CD4-positive, alpha-beta T cell (primary cell): Measurements from ENCODE around the gene FAM78A. TPM values are rescaled to one million over a fixed set of nuclear protein-coding genes. Genes with fewer than 3 reads are reported as not detected.

Experiments
- ATAC-seq: fragments of 200-7000 bp; cut with Tn5 transposase; one replicate; pipeline ENCODE4 v1.10.0; 2022; ENCODE audit warnings: mild to moderate bottlenecking; ENCODE audit not compliant: poor library complexity
- CTCF ChIA-PET: fragments of 350-600 bp; sonication (Branson Sonifier 250); formaldehyde crosslinking; loops from one replicate; lab custom pipeline; 2021; ENCODE audit warnings: antibody characterized with exemption, inconsistent platforms; lab: Charles Lee
- POLR2A ChIA-PET: fragments of 350-600 bp; sonication (Branson Sonifier 250); formaldehyde crosslinking; loops from one replicate; lab custom pipeline; 2021; ENCODE audit warnings: antibody characterized with exemption, inconsistent platforms; lab: Charles Lee
- DNase-seq, 14 experiments: peaks; one replicate each; pipeline ENCODE4 v3.0.0-alpha.2; 2013 to 2020; ENCODE audit warnings: mixed read lengths in 2 of 14
- H3K27ac ChIP-seq, 2 donors: one replicate each; pipeline versions ENCODE4 v1.5.1 to v1.7.0; 2013; ENCODE audit warnings: low read length in 2 of 2, low read depth in 1 of 2, mild to moderate bottlenecking in 1 of 2
- H3K27me3 ChIP-seq, 2 experiments: 1 replicate in 1 of 2; 2 replicates in 1 of 2; pipeline versions ENCODE4 v1.6.1 to v1.7.0; 2013; ENCODE audit warnings: low read length in 2 of 2, control low read depth in 1 of 2, mild to moderate bottlenecking in 1 of 2, moderate library complexity in 1 of 2; ENCODE audit not compliant: insufficient read depth in 2 of 2, control insufficient read depth in 1 of 2
- H3K36me3 ChIP-seq: one replicate; pipeline ENCODE4 v1.6.1; 2013; ENCODE audit warnings: low read length, control low read depth; ENCODE audit not compliant: insufficient read depth
- H3K4me1 ChIP-seq: one replicate; pipeline ENCODE4 v1.6.1; 2013; ENCODE audit warnings: low read length, control low read depth; ENCODE audit not compliant: insufficient read depth
- H3K4me3 ChIP-seq: one replicate; pipeline ENCODE4 v1.5.1; 2013; ENCODE audit warnings: mild to moderate bottlenecking, low read length, moderate library complexity
- H3K9me3 ChIP-seq, 2 experiments: 1 replicate in 1 of 2; 2 replicates in 1 of 2; pipeline versions ENCODE4 v1.6.1 to v1.7.0; 2013; ENCODE audit warnings: low read length in 2 of 2, mild to moderate bottlenecking in 2 of 2, control low read depth in 1 of 2, moderate library complexity in 1 of 2; ENCODE audit not compliant: control insufficient read depth in 1 of 2, insufficient read depth in 1 of 2
- H3K27ac Mint-ChIP-seq: one replicate; pipeline ENCODE4 v1.8.0; 2020; ENCODE audit warnings: mixed read lengths
- H3K27me3 Mint-ChIP-seq: one replicate; pipeline ENCODE4 v1.8.0; 2021; ENCODE audit warnings: mixed read lengths
- H3K36me3 Mint-ChIP-seq: one replicate; pipeline ENCODE4 v1.8.0; 2021; ENCODE audit warnings: low read depth, mixed read lengths
- H3K4me1 Mint-ChIP-seq: one replicate; pipeline ENCODE4 v1.8.0; 2021; ENCODE audit warnings: low read depth, mixed read lengths
- H3K4me3 Mint-ChIP-seq: one replicate; pipeline ENCODE4 v1.8.0; 2020; ENCODE audit warnings: mild to moderate bottlenecking, mixed read lengths
- H3K9me3 Mint-ChIP-seq: one replicate; pipeline ENCODE4 v1.8.0; 2020; ENCODE audit warnings: mixed read lengths
- intact Hi-C, 2 experiments: fragments of 100-400 bp; cut with DNase I in 1 of 2; cut with micrococcal nuclease in 1 of 2; formaldehyde crosslinking; loops; one replicate each; pipeline versions ENCODE4 v1.15.1 to v1.9.0; 2023 to 2025; cut with DNase I, micrococcal nuclease
- total RNA-seq, 174 experiments: library from RNA in 2 of 174; stranded (reverse) in 2 of 174; gene quantifications; one replicate each; pipeline ENCODE4 v1.2.3 and lab custom pipeline; 2021 to 2026
- TF ChIP-seq, protein P1 (sequence below): fragments of 200-600 bp; IDR thresholded peaks from one replicate; pipeline ENCODE4 v1.8.0; 2022; ENCODE audit warnings: antibody characterized with exemption, mild to moderate bottlenecking

The FAM78A gene
- total RNA-seq, 2 experiments from 2014 or later: 62.4 to 62.7 TPM

DNA sequence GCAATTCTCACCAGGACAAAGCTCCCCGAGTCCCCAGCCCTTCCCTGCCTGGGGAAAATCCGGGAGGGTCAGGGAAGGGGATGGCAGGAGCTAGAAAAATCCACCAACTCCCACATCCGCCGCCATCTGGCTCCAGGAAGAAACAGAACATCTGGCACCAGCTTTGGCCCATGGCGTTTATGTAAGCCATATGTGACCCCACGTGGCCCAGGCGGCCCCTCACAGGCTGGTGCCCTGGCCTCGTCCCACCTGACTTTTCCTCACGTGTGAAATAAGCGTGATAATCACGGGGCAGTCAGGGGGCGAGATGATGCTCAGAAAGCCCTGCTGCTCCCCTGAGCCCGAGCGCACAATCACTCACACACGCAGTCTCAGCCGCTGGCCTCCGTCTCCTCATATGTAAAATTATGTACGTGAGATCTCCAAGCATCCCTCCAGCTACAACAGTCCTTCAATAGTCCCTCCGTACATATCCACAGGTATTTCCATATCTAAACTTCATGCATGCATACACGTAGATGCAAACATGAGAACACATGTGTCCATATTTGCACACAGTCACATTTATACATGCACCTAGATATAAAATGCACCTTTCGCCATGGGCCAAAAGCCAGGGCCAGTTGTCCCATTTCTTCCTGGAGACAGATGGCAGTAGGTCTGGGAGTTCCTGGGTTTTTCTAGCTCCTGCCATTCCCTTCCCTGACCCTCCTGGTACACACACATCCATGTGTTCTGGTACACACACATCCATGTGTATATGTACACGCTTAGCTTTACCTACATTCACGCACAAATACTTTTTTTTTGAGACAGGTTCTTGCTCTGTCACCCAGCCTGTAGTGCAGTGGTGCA, 42.1 kb upstream of the FAM78A start:
- H3K27me3 Mint-ChIP-seq: no peaks in the 10 kb centered on the region
- H3K27ac ChIP-seq: no peak overlapping the region
- H3K36me3 Mint-ChIP-seq: no peaks in the 10 kb centered on the region
- no peaks in the 10 kb centered on the region for H3K9me3 ChIP-seq
- H3K4me1 ChIP-seq: no peaks in the 10 kb centered on the region
- no peak for ATAC-seq
- H3K36me3 ChIP-seq: no peaks in the 10 kb centered on the region
- no peaks in the 10 kb centered on the region for H3K27me3 ChIP-seq
- POLR2A ChIA-PET: no interaction called here
- no peaks in the 10 kb centered on the region for H3K9me3 Mint-ChIP-seq
- no peaks in the 10 kb centered on the region for H3K4me1 Mint-ChIP-seq
- CTCF ChIA-PET: no interaction called here
- H3K4me3 Mint-ChIP-seq: no peak overlapping the region
- no peak for DNase-seq
- no peak overlapping the region for H3K27ac Mint-ChIP-seq
- intact Hi-C loops: no loop called here
- H3K4me3 ChIP-seq: no peak overlapping the region
- TF ChIP-seq, protein P1, sequence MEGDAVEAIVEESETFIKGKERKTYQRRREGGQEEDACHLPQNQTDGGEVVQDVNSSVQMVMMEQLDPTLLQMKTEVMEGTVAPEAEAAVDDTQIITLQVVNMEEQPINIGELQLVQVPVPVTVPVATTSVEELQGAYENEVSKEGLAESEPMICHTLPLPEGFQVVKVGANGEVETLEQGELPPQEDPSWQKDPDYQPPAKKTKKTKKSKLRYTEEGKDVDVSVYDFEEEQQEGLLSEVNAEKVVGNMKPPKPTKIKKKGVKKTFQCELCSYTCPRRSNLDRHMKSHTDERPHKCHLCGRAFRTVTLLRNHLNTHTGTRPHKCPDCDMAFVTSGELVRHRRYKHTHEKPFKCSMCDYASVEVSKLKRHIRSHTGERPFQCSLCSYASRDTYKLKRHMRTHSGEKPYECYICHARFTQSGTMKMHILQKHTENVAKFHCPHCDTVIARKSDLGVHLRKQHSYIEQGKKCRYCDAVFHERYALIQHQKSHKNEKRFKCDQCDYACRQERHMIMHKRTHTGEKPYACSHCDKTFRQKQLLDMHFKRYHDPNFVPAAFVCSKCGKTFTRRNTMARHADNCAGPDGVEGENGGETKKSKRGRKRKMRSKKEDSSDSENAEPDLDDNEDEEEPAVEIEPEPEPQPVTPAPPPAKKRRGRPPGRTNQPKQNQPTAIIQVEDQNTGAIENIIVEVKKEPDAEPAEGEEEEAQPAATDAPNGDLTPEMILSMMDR: no peak

- H3K27ac Mint-ChIP-seq: no peak overlapping the region
- POLR2A ChIA-PET: no interaction called here
These were observed 36.8 kb upstream of the FAM78A start for GRCh38 chr9:131312822-131313770.

DNA sequence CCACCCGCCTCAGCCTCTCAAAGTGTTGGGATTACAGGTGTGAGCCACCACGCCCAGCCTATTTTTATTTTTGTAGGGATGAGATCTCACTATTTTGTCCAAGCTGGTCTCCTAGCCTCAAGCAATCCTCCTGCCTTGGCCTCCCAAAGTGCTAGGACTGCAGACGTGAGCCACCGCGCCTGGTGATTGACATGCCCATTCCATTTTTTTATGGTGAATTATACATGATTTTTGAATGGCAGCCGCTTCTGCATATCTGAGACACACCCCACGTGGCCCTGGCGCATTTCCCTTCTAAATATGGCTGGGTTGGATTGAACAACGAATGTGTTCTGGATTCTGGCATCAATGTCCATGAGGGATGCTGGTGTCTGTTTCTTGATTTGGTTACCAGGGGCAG, 35.9 kb upstream of the FAM78A start:
- H3K36me3 ChIP-seq: no peaks in the 10 kb centered on the region
- no peaks in the 10 kb centered on the region for H3K9me3 ChIP-seq
- H3K36me3 Mint-ChIP-seq: no peaks in the 10 kb centered on the region
- H3K9me3 Mint-ChIP-seq: no peaks in the 10 kb centered on the region
- intact Hi-C loops: loop anchor here in 1 of 2 experiments (5.0 kb wide), 1 partner anchor 35 kb away; the partner anchor contains the start of gene FAM78A
- peaks cover 16% of the 10 kb centered on the region for H3K4me1 Mint-ChIP-seq
- TF ChIP-seq, protein P1: no peak
- CTCF ChIA-PET: interaction anchor here (1.3 kb wide), 1 partner anchor 24 kb away, joined by 4 read pairs; no protein-coding TSS in a partner anchor
- no peak overlapping the region for H3K4me3 ChIP-seq
- H3K4me1 ChIP-seq: peaks cover 15% of the 10 kb centered on the region
- no peak overlapping the region for H3K27ac ChIP-seq
- H3K27me3 ChIP-seq: no peaks in the 10 kb centered on the region
- no peak overlapping the region for H3K4me3 Mint-ChIP-seq
- POLR2A ChIA-PET: interaction anchor here (1.5 kb wide), 1 partner anchor 60 kb away, joined by 4 read pairs; no protein-coding TSS in a partner anchor
- H3K27ac Mint-ChIP-seq: no peak overlapping the region
- H3K27me3 Mint-ChIP-seq: no peaks in the 10 kb centered on the region
- DNase-seq (no peak), ATAC-seq (no peak)

More at GRCh38 chr9:131312822-131313770, 36.8 kb upstream of the FAM78A start:
- H3K36me3 ChIP-seq: no peaks in the 10 kb centered on the region
- no peaks in the 10 kb centered on the region for H3K9me3 ChIP-seq
- Mint-ChIP-seq H3K9me3 (no peaks in the 10 kb centered on the region), H3K4me3 (no peak overlapping the region), H3K4me1 (peaks cover 16% of the 10 kb centered on the region), H3K27me3 (no peaks in the 10 kb centered on the region), H3K36me3 (no peaks in the 10 kb centered on the region)
- no peak overlapping the region for H3K27ac ChIP-seq
- H3K4me3 ChIP-seq: no peak overlapping the region
- CTCF ChIA-PET: no interaction called here
- DNase-seq (no peak), ATAC-seq (no peak)
- intact Hi-C loops: loop anchor here in 1 of 2 experiments (5.0 kb wide), 1 partner anchor 36 kb away; the partner anchor contains the start of gene FAM78A
- TF ChIP-seq, protein P1: no peak
- no peaks in the 10 kb centered on the region for H3K27me3 ChIP-seq
- H3K4me1 ChIP-seq: peaks cover 15% of the 10 kb centered on the region
